OCI-LY7 (cell line): ENCODE measurements around the gene CDH2. TPM values are rescaled to one million over a fixed set of nuclear protein-coding genes. Genes with fewer than 3 reads are reported as not detected.

ENCODE experiments used
- BruUV-seq: library from RNA; stranded (reverse); fragments of 400-500 nt; replicated peaks from 2 replicates; lab custom pipeline; 2021; lab: Mats Ljungman, UMichigan
- CTCF ChIA-PET: fragments of 300-600 bp; sonication (Branson Sonifier 250); formaldehyde crosslinking; loops from one replicate; lab custom pipeline; 2022; ENCODE audit warnings: antibody characterized with exemption; ENCODE audit not compliant: unreplicated experiment; lab: Charles Lee
- POLR2A ChIA-PET: fragments of 300-600 bp; sonication (Branson Sonifier 250); formaldehyde crosslinking; loops from one replicate; lab custom pipeline; 2022; ENCODE audit warnings: antibody characterized with exemption; lab: Charles Lee
- DNase-seq: peaks from one replicate; pipeline ENCODE4 v3.0.0-alpha.2; 2015; ENCODE audit warnings: low spot score
- H2AFZ ChIP-seq: fragments of 200-600 bp; sonication (generic), shearing (Covaris generic); 2 replicates; pipeline ENCODE4 v1.6.1; 2014; ENCODE audit warnings: mild to moderate bottlenecking, antibody characterized with exemption, low read length, moderate library complexity
- H3K27ac ChIP-seq: fragments of 200-600 bp; sonication (generic); 2 replicates; pipeline ENCODE4 v1.5.1; 2014; ENCODE audit warnings: mixed run types, low read depth, mild to moderate bottlenecking, moderate library complexity, low read length, inconsistent platforms; ENCODE audit not compliant: poor library complexity, severe bottlenecking
- H3K36me3 ChIP-seq: fragments of 200-600 bp; sonication (generic); 2 replicates; pipeline ENCODE4 v1.6.1; 2014; ENCODE audit warnings: mild to moderate bottlenecking, antibody characterized with exemption, low read length, moderate library complexity, mixed read lengths; ENCODE audit not compliant: insufficient read depth
- H3K4me1 ChIP-seq: fragments of 200-600 bp; sonication (generic); 2 replicates; pipeline ENCODE4 v1.5.1; 2014; ENCODE audit warnings: mild to moderate bottlenecking, low read length; ENCODE audit not compliant: insufficient read depth, poor library complexity, severe bottlenecking
- H3K4me2 ChIP-seq: fragments of 200-600 bp; sonication (generic); 2 replicates; pipeline ENCODE4 v1.6.1; 2014; ENCODE audit warnings: mild to moderate bottlenecking, low read length
- H3K4me3 ChIP-seq: fragments of 200-600 bp; sonication (generic); 2 replicates; pipeline ENCODE4 v1.5.1; 2014; ENCODE audit warnings: mild to moderate bottlenecking, low read depth, low read length; ENCODE audit not compliant: poor library complexity, severe bottlenecking
- H3K79me2 ChIP-seq: fragments of 200-600 bp; sonication (generic); 2 replicates; pipeline ENCODE4 v1.6.1; 2016; ENCODE audit warnings: low read depth, mild to moderate bottlenecking, low read length, moderate library complexity, mixed read lengths; ENCODE audit not compliant: insufficient read depth
- H3K9me2 ChIP-seq: fragments of 200-600 bp; sonication (generic); 2 replicates; pipeline ENCODE4 v1.6.1; 2016; ENCODE audit warnings: mild to moderate bottlenecking, low read length, mixed read lengths; ENCODE audit not compliant: insufficient read depth
- H3K9me3 ChIP-seq: fragments of 200-600 bp; sonication (generic); 2 replicates; pipeline ENCODE4 v1.6.1; 2014; ENCODE audit warnings: mild to moderate bottlenecking, mixed run types, low read length, mixed read lengths
- H4K20me1 ChIP-seq: fragments of 200-600 bp; sonication (generic); 2 replicates; pipeline ENCODE4 v1.6.1; 2014; ENCODE audit warnings: mild to moderate bottlenecking, antibody characterized with exemption, low read length, moderate library complexity, mixed read lengths; ENCODE audit not compliant: insufficient read depth
- EZH2phosphoT487 ChIP-seq: fragments of 200-600 bp; sonication (generic); IDR thresholded peaks from 2 replicates; pipeline ENCODE4 v1.6.1; 2018; ENCODE audit warnings: low read depth, borderline replicate concordance, mild to moderate bottlenecking, mixed run types, antibody characterized with exemption, low read length, moderate library complexity, mixed read lengths
- intact Hi-C: fragments of 100-400 bp; cut with micrococcal nuclease; formaldehyde crosslinking; loops from one replicate; pipeline ENCODE4 v1.10.0; 2022; ENCODE audit not compliant: unreplicated experiment
- total RNA-seq, 2 experiments: library from RNA; depleted of rRNA in 1 of 2; stranded (reverse); fragments of >200 nt in 1 of 2; shearing (Covaris generic) in 1 of 2; gene quantifications; 2 replicates each; pipeline ENCODE4 v1.2.3, GENCODE V29; 2014 to 2022
- TF ChIP-seq, protein P1 (sequence below): fragments of 200-600 bp; sonication (generic); conservative IDR thresholded peaks from 2 replicates; pipeline ENCODE4 v1.5.1; 2014; ENCODE audit warnings: mild to moderate bottlenecking, antibody characterized with exemption, low read length, moderate library complexity, mixed read lengths

Gene CDH2
- total RNA-seq, 2 experiments from 2014 or later: not detected

DNA sequence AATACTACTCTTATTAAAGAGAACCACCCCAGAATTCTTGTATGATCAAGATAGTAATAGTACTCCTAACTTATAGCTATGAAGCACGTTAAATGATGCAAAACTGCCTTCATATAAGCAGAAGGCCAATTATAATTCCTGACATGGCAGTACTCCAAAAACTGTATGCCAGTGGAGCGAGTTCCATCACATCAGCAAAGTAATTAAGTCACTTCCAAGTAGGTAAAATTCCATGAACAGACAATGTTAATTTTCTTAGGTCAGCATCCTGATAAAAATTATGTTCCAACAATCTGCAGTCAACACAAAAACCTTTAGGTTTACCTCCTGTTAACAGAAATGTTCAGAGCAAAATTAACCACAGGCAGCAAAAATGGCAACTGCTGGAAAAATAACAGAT is 136.7 kb downstream of the CDH2 start:
- TF ChIP-seq EZH2phosphoT487: no peak
- TF ChIP-seq, protein P1, sequence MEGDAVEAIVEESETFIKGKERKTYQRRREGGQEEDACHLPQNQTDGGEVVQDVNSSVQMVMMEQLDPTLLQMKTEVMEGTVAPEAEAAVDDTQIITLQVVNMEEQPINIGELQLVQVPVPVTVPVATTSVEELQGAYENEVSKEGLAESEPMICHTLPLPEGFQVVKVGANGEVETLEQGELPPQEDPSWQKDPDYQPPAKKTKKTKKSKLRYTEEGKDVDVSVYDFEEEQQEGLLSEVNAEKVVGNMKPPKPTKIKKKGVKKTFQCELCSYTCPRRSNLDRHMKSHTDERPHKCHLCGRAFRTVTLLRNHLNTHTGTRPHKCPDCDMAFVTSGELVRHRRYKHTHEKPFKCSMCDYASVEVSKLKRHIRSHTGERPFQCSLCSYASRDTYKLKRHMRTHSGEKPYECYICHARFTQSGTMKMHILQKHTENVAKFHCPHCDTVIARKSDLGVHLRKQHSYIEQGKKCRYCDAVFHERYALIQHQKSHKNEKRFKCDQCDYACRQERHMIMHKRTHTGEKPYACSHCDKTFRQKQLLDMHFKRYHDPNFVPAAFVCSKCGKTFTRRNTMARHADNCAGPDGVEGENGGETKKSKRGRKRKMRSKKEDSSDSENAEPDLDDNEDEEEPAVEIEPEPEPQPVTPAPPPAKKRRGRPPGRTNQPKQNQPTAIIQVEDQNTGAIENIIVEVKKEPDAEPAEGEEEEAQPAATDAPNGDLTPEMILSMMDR: no peak
- BruUV-seq: no TSS peak
- no peaks in the 10 kb centered on the region for H3K79me2 ChIP-seq
- CTCF ChIA-PET: no interaction called here
- no peaks in the 10 kb centered on the region for H4K20me1 ChIP-seq
- no peaks in the 10 kb centered on the region for H3K9me3 ChIP-seq
- no peak for DNase-seq
- 0 out of 2 replicates have a peak, but pooled peaks cover 4% of the 10 kb centered on the region for H3K9me2 ChIP-seq
- POLR2A ChIA-PET: no interaction called here
- H3K36me3 ChIP-seq: no peaks in the 10 kb centered on the region
- no peak overlapping the region for H3K27ac ChIP-seq
- H3K4me3 ChIP-seq: no peak overlapping the region
- no peaks in the 10 kb centered on the region for H3K4me1 ChIP-seq
- intact Hi-C loops: no loop called here
- H2AFZ ChIP-seq: no peak overlapping the region
- no peak overlapping the region for H3K4me2 ChIP-seq

DNA sequence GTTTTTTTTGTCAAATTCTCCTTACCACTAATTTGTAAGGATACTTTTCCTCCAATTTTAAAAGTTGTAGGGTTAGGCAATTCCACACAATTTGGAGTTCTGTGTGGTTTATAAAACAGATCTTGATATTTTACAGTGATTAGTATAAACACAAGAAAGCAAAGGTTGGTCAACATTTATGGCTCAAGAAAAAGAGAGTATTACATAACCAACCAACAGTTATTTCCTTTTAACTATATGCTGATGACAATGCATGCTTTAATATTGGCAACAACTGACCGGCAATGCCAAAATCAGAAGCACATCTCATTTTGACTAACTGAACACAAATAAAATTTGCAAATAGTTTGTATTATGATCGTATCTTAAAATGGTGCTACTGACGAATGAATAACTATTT is 137.2 kb downstream of the CDH2 start:
- H4K20me1 ChIP-seq: no peaks in the 10 kb centered on the region
- BruUV-seq: no TSS peak
- H3K4me1 ChIP-seq: no peaks in the 10 kb centered on the region
- ChIA-PET POLR2A (no interaction called here), CTCF (no interaction called here)
- 0 out of 2 replicates have a peak, but pooled peaks cover 4% of the 10 kb centered on the region for H3K9me2 ChIP-seq
- no peaks in the 10 kb centered on the region for H3K9me3 ChIP-seq
- H3K79me2 ChIP-seq: no peaks in the 10 kb centered on the region
- no peak overlapping the region for H2AFZ ChIP-seq
- no peak overlapping the region for H3K27ac ChIP-seq
- H3K4me3 ChIP-seq: no peak overlapping the region
- no peaks in the 10 kb centered on the region for H3K36me3 ChIP-seq
- DNase-seq: no peak
- TF ChIP-seq EZH2phosphoT487: no peak
- TF ChIP-seq, protein P1: no peak
- intact Hi-C loops: no loop called here
- no peak overlapping the region for H3K4me2 ChIP-seq

DNA sequence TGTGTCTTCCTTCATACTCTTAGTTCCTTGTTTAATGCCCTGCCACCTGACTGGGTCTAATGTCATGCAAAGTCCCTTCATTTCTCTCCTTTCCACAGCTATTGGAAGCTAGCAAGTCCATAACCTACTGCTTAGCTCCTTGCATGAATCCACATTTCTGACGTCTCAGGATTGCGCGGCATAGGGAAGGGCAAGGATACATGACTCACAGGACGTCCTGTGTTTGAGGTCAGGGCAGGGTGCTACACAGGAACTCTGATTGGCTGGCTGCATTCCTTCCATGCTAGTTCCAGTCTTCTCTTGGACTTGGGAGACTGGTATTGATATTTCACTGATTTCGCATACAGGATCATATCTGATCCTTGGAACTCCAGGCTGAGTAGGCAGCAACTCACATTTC is 137.9 kb downstream of the CDH2 start:
- H3K36me3 ChIP-seq: no peaks in the 10 kb centered on the region
- no TSS peak for BruUV-seq
- intact Hi-C loops: no loop called here
- no peak overlapping the region for H3K27ac ChIP-seq
- H3K4me3 ChIP-seq: no peak overlapping the region
- POLR2A ChIA-PET: no interaction called here
- no peaks in the 10 kb centered on the region for H3K79me2 ChIP-seq
- no peaks in the 10 kb centered on the region for H3K9me3 ChIP-seq
- H4K20me1 ChIP-seq: no peaks in the 10 kb centered on the region
- H2AFZ ChIP-seq: no peak overlapping the region
- 0 out of 2 replicates have a peak, but pooled peaks cover 4% of the 10 kb centered on the region for H3K9me2 ChIP-seq
- H3K4me2 ChIP-seq: no peak overlapping the region
- no peak for TF ChIP-seq EZH2phosphoT487
- TF ChIP-seq, protein P1: no peak
- no peak for DNase-seq
- H3K4me1 ChIP-seq: no peaks in the 10 kb centered on the region
- CTCF ChIA-PET: no interaction called here
